Astrocyte (in vitro differentiated cells and primary cell): ENCODE data around the gene CSNK1G2. TPM values are rescaled to one million over a fixed set of nuclear protein-coding genes. Genes with fewer than 3 reads are reported as not detected.

Experiments used
- DNase-seq: peaks from one replicate; pipeline ENCODE4 v3.0.0-alpha.2; 2010; ENCODE audit warnings: low read depth
- FAIRE-seq: peaks from 2 replicates; lab custom pipeline; 2011; peaks lifted over from hg19 to GRCh38; lab: Jason Lieb, UNC
- H2AFZ ChIP-seq: 2 replicates; pipeline ENCODE4 v1.6.0; 2012; ENCODE audit warnings: low read depth, low read length, inconsistent platforms
- H3K27ac ChIP-seq: 2 replicates; pipeline ENCODE4 v1.5.1; 2011; ENCODE audit warnings: low read depth, low read length, inconsistent platforms
- H3K27me3 ChIP-seq: 2 replicates; pipeline ENCODE4 v1.6.0; 2011; ENCODE audit warnings: low read length, inconsistent platforms; ENCODE audit not compliant: insufficient read depth
- H3K36me3 ChIP-seq: 2 replicates; pipeline ENCODE4 v1.5.1; 2011; ENCODE audit warnings: low read length, inconsistent platforms; ENCODE audit not compliant: insufficient read depth
- H3K4me1 ChIP-seq: 2 replicates; pipeline ENCODE4 v1.5.1; 2011; ENCODE audit warnings: low read length, inconsistent platforms; ENCODE audit not compliant: insufficient read depth
- H3K4me2 ChIP-seq: 2 replicates; pipeline ENCODE4 v1.6.0; 2012; ENCODE audit warnings: low read length, inconsistent platforms
- H3K4me3 ChIP-seq: 2 replicates; pipeline ENCODE4 v1.5.1; 2011; ENCODE audit warnings: low read depth, mild to moderate bottlenecking, low read length, inconsistent platforms; ENCODE audit not compliant: insufficient read depth
- H3K79me2 ChIP-seq: 2 replicates; pipeline ENCODE4 v1.6.0; 2012; ENCODE audit warnings: mild to moderate bottlenecking, low read length, inconsistent platforms; ENCODE audit not compliant: insufficient read depth
- H3K9ac ChIP-seq: 2 replicates; pipeline ENCODE4 v1.6.0; 2012; ENCODE audit warnings: mild to moderate bottlenecking, low read length, inconsistent platforms
- H3K9me3 ChIP-seq: 2 replicates; pipeline ENCODE4 v1.5.1; 2012; ENCODE audit warnings: low read depth, mild to moderate bottlenecking, low read length, inconsistent platforms; ENCODE audit not compliant: insufficient read depth
- H4K20me1 ChIP-seq: 2 replicates; pipeline ENCODE4 v1.6.0; 2012; ENCODE audit warnings: low read length, inconsistent platforms; ENCODE audit not compliant: insufficient read depth
- H3K27ac Mint-ChIP-seq: one replicate; pipeline ENCODE4 v1.8.0; 2021; ENCODE audit warnings: mild to moderate bottlenecking, mixed read lengths; ENCODE audit not compliant: unreplicated experiment
- H3K27me3 Mint-ChIP-seq: one replicate; pipeline ENCODE4 v1.8.0; 2021; ENCODE audit warnings: low read depth, mixed read lengths; ENCODE audit not compliant: unreplicated experiment
- H3K36me3 Mint-ChIP-seq: one replicate; pipeline ENCODE4 v1.8.0; 2021; ENCODE audit warnings: low read depth, mixed read lengths; ENCODE audit not compliant: unreplicated experiment
- H3K4me1 Mint-ChIP-seq: one replicate; pipeline ENCODE4 v1.8.0; 2021; ENCODE audit warnings: low read depth, mixed read lengths; ENCODE audit not compliant: unreplicated experiment
- H3K4me3 Mint-ChIP-seq: one replicate; pipeline ENCODE4 v1.8.0; 2021; ENCODE audit warnings: mild to moderate bottlenecking, moderate library complexity, mixed read lengths; ENCODE audit not compliant: unreplicated experiment
- H3K9me3 Mint-ChIP-seq: one replicate; pipeline ENCODE4 v1.8.0; 2021; ENCODE audit warnings: mild to moderate bottlenecking, mixed read lengths; ENCODE audit not compliant: unreplicated experiment
- CTCF ChIP-seq: IDR thresholded peaks from 2 replicates; pipeline ENCODE4 v1.5.1; 2011; ENCODE audit warnings: low read depth, mild to moderate bottlenecking, inconsistent platforms, low read length, moderate library complexity; ENCODE audit not compliant: insufficient read depth
- EZH2 ChIP-seq: IDR thresholded peaks from 2 replicates; pipeline ENCODE4 v1.6.1; 2012; ENCODE audit warnings: mild to moderate bottlenecking, low read length, inconsistent platforms; ENCODE audit not compliant: insufficient read depth
- total RNA-seq: library from RNA; stranded (reverse); gene quantifications from 2 replicates; pipeline ENCODE4 v1.2.1, GENCODE V29; 2021

CSNK1G2 gene
- total RNA-seq, 1 donor from 2014 or later: 64.1 TPM

- H3K27ac ChIP-seq: no peak overlapping the region
- no peaks in the 10 kb centered on the region for H4K20me1 ChIP-seq
- TF ChIP-seq CTCF (no peak), EZH2 (no peak)
- H3K4me3 ChIP-seq: no peak overlapping the region
- Mint-ChIP-seq H3K9me3 (peaks cover 7% of the 10 kb centered on the region), H3K27ac (no peak overlapping the region), H3K4me3 (no peak overlapping the region), H3K36me3 (peaks cover 6% of the 10 kb centered on the region), H3K4me1 (peaks cover 2% of the 10 kb centered on the region), H3K27me3 (peaks cover 3% of the 10 kb centered on the region)
- no peaks in the 10 kb centered on the region for H3K4me1 ChIP-seq
- no peak overlapping the region for H2AFZ ChIP-seq
- peaks cover 9% of the 10 kb centered on the region for H3K9me3 ChIP-seq
- no peaks in the 10 kb centered on the region for H3K36me3 ChIP-seq
- FAIRE-seq (no peak), DNase-seq (no peak)
- H3K4me2 ChIP-seq: no peak overlapping the region
- no peak overlapping the region for H3K9ac ChIP-seq
- no peaks in the 10 kb centered on the region for H3K27me3 ChIP-seq
- no peaks in the 10 kb centered on the region for H3K79me2 ChIP-seq
Observed at GRCh38 chr19:1933244-1933643, 7.7 kb upstream of the CSNK1G2 start.

DNA sequence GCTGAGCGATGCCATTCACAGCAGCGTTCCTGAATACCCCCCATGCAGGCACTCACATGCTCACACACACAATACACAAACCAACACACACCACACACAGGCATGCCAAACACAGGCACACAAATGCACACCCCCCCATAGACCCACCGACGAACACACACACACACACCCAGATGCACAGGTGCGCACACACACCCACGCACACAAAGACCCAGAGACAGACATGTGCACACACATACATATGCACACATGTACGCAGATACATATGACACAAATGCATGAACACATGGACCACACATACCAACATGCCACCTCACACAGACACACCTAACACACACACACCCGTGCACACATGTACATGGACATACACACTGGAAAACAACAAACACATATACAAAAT, 7.0 kb upstream of the CSNK1G2 start:
- no peak for FAIRE-seq
- Mint-ChIP-seq H3K4me3 (no peak overlapping the region), H3K27me3 (peaks cover 3% of the 10 kb centered on the region), H3K27ac (no peak overlapping the region), H3K36me3 (peaks cover 6% of the 10 kb centered on the region), H3K9me3 (peaks cover 7% of the 10 kb centered on the region), H3K4me1 (peaks cover 2% of the 10 kb centered on the region)
- H3K9me3 ChIP-seq: peaks cover 9% of the 10 kb centered on the region
- H3K4me2 ChIP-seq: no peak overlapping the region
- H2AFZ ChIP-seq: no peak overlapping the region
- no peaks in the 10 kb centered on the region for H3K27me3 ChIP-seq
- TF ChIP-seq CTCF: no peak
- no peak for TF ChIP-seq EZH2
- no peak overlapping the region for H3K27ac ChIP-seq
- no peak overlapping the region for H3K9ac ChIP-seq
- H3K4me1 ChIP-seq: no peaks in the 10 kb centered on the region
- no peak overlapping the region for H3K4me3 ChIP-seq
- H3K36me3 ChIP-seq: no peaks in the 10 kb centered on the region
- H4K20me1 ChIP-seq: no peaks in the 10 kb centered on the region
- no peaks in the 10 kb centered on the region for H3K79me2 ChIP-seq
- DNase-seq: no peak

DNA sequence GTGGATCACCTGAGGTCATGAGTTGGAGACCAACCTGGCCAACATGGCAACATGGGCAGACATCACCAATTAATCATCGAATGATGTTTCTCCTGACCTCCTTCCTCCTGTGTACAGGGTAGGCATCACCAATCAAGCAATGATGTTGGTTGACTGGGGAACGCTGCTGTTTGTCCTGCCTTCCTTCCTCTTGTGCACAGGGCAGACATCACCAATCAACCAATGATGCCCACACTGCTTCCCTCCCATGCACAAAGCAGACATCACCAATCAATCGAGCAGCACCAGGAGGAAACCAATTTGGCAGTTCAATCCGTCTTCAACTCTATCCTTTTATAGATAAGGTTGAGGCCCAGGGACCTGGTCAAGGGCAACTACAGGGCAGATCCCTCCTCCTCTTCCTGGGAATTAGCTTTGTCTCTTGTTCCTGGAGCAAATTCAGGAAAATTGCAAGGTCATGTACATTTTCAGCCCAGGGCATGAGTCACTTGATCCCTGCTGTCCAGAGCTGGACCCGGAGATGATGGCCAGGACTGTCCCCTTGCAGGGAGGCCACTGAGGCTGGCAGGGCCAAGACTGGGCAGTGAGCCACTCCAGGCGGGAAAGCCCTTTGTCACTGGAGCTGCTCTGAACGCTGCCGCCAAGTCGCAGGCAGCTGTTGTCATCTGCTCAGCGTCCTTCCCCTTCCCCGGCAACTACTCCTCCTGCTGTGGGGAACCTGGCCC, 5.3 kb upstream of the CSNK1G2 start:
- Histone ChIP-seq H3K9me3 (peaks cover 9% of the 10 kb centered on the region), H3K36me3 (no peaks in the 10 kb centered on the region), H3K27me3 (no peaks in the 10 kb centered on the region), H4K20me1 (no peaks in the 10 kb centered on the region), H3K4me2 (no peak overlapping the region), H3K9ac (no peak overlapping the region), H3K27ac (no peak overlapping the region), H3K79me2 (no peaks in the 10 kb centered on the region), H3K4me3 (no peak overlapping the region), H3K4me1 (peaks cover 11% of the 10 kb centered on the region), H2AFZ (no peak overlapping the region)
- no peak overlapping the region for H3K27ac Mint-ChIP-seq
- peaks cover 3% of the 10 kb centered on the region for H3K27me3 Mint-ChIP-seq
- no peak overlapping the region for H3K4me3 Mint-ChIP-seq
- DNase-seq: peak; percentile 36
- peaks cover 7% of the 10 kb centered on the region for H3K9me3 Mint-ChIP-seq
- peaks cover 6% of the 10 kb centered on the region for H3K4me1 Mint-ChIP-seq
- TF ChIP-seq EZH2 (no peak), CTCF (no peak)
- H3K36me3 Mint-ChIP-seq: peaks cover 6% of the 10 kb centered on the region
- no peak for FAIRE-seq
